ENCODE measurements around the gene EDARADD. TPM values are rescaled to one million over a fixed set of nuclear protein-coding genes. Genes with fewer than 3 reads are reported as not detected.

The EDARADD gene
- total RNA-seq, 1 experiment from 2014 or later: 0.30 TPM

- H3K9ac ChIP-seq (ENCODE audit: low read length): no peak overlapping the region
- H3K9me2 ChIP-seq (ENCODE audit: insufficient read depth): no peaks in the 10 kb centered on the region
- no peak overlapping the region for H3K4me2 ChIP-seq (ENCODE audit: low read length)
- H4K20me1 ChIP-seq (ENCODE audit: insufficient read depth): no peaks in the 10 kb centered on the region
- ChIA-PET POLR2A (no interaction called here), CTCF (no interaction called here), RAD21 (ENCODE audit: low non-redundant PET in 1 of 2, low total read pairs in 2 of 2, uncharacterized antibody in 2 of 2, unreplicated experiment in 2 of 2) (no interaction called here)
- no peak overlapping the region for H3K27ac ChIP-seq (ENCODE audit: low read depth, low read length)
- ATAC-seq (no peak), DNase-seq (ENCODE audit: low read depth, low spot score) (no peak)
- H3K4me1 ChIP-seq (ENCODE audit: control insufficient read depth in 1 of 2, insufficient read depth in 2 of 2, low read length in 2 of 2): no peaks in the 10 kb centered on the region
- BruUV-seq (replicated peaks): no TSS peak
- H3K27me3 ChIP-seq (ENCODE audit: insufficient read depth, low read length): no peaks in the 10 kb centered on the region
- no peaks in the 10 kb centered on the region for H3K36me3 ChIP-seq (ENCODE audit: control insufficient read depth in 1 of 2, insufficient read depth in 2 of 2, low read length in 2 of 2)
- no peak for TF ChIP-seq MAX (IDR thresholded peaks at IDR 0.05)
- TF ChIP-seq TCF7L2 (IDR thresholded peaks at IDR 0.05; ENCODE audit: borderline replicate concordance, extremely low read depth, insufficient read depth, insufficient read length): no peak
- TF ChIP-seq EZH2phosphoT487 (IDR thresholded peaks at IDR 0.05; ENCODE audit: borderline replicate concordance): no peak
- TF ChIP-seq SIN3A (IDR thresholded peaks at IDR 0.05; ENCODE audit: low read depth): no peak
- no peak for TF ChIP-seq RAD21 (IDR thresholded peaks at IDR 0.05; ENCODE audit: low read depth)
- no peak for TF ChIP-seq POLR2AphosphoS5 (IDR thresholded peaks at IDR 0.05; ENCODE audit: low read depth, low read length)
- TF ChIP-seq ZNF274 (IDR thresholded peaks at IDR 0.05; ENCODE audit: low read depth, low read length): no peak
- TF ChIP-seq ELF1 (IDR thresholded peaks at IDR 0.05; ENCODE audit: borderline replicate concordance, low read depth): no peak
- no peak for TF ChIP-seq YY1 (IDR thresholded peaks at IDR 0.05; ENCODE audit: extremely low read depth, insufficient replicate concordance, low read depth, low read length)
- no peak for TF ChIP-seq CTCF (IDR thresholded peaks at IDR 0.05 in 2 of 3, conservative IDR thresholded peaks at IDR 0.05 in 1 of 3; ENCODE audit: borderline replicate concordance in 1 of 3, insufficient read depth in 1 of 3, low read depth in 2 of 3, low read length in 2 of 3)
- TF ChIP-seq FOSL1 (IDR thresholded peaks at IDR 0.05; ENCODE audit: low read depth): no peak
- TF ChIP-seq JUND (IDR thresholded peaks at IDR 0.05): no peak
- TF ChIP-seq EZH2 (IDR thresholded peaks at IDR 0.05): no peak
- no peak for TF ChIP-seq SP1 (IDR thresholded peaks at IDR 0.05; ENCODE audit: low read depth)
- TF ChIP-seq, protein P1, sequence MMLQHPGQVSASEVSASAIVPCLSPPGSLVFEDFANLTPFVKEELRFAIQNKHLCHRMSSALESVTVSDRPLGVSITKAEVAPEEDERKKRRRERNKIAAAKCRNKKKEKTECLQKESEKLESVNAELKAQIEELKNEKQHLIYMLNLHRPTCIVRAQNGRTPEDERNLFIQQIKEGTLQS (IDR thresholded peaks at IDR 0.05): no peak
- TF ChIP-seq, protein P2, sequence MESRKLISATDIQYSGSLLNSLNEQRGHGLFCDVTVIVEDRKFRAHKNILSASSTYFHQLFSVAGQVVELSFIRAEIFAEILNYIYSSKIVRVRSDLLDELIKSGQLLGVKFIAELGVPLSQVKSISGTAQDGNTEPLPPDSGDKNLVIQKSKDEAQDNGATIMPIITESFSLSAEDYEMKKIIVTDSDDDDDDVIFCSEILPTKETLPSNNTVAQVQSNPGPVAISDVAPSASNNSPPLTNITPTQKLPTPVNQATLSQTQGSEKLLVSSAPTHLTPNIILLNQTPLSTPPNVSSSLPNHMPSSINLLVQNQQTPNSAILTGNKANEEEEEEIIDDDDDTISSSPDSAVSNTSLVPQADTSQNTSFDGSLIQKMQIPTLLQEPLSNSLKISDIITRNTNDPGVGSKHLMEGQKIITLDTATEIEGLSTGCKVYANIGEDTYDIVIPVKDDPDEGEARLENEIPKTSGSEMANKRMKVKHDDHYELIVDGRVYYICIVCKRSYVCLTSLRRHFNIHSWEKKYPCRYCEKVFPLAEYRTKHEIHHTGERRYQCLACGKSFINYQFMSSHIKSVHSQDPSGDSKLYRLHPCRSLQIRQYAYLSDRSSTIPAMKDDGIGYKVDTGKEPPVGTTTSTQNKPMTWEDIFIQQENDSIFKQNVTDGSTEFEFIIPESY (IDR thresholded peaks at IDR 0.05; ENCODE audit: extremely low read depth, insufficient replicate concordance, low read length): no peak
- no peak overlapping the region for H3K4me3 ChIP-seq (replicated peaks in 1 of 2; ENCODE audit: low read depth in 1 of 2, low read length in 2 of 2)
- H3K79me2 ChIP-seq (ENCODE audit: insufficient read depth, low read length): no peaks in the 10 kb centered on the region
- intact Hi-C loops (cut with micrococcal nuclease): no loop called here
- H3K9me3 ChIP-seq (ENCODE audit: control insufficient read depth in 1 of 2, insufficient read depth in 1 of 2, low read depth in 1 of 2, low read length in 2 of 2): no peaks in the 10 kb centered on the region
- no peak overlapping the region for H2AFZ ChIP-seq (ENCODE audit: low read depth, low read length, poor library complexity, severe bottlenecking)
Observed at GRCh38 chr1:236354330-236355147, 39.5 kb upstream of the EDARADD start.

All from HCT116 (cell line).